Ascending aorta (tissue), 2 donors: ENCODE measurements around the gene RNF222. TPM values are rescaled to one million over a fixed set of nuclear protein-coding genes. Genes with fewer than 3 reads are reported as not detected.

Experiments used
- DNase-seq, 2 donors: peaks; one replicate each; pipeline ENCODE4 v3.0.0-alpha.2; 2019; ENCODE audit warnings: low spot score in 2 of 2
- H3K27ac ChIP-seq, 2 donors: fragments of 200-600 bp; sonication (generic); one replicate each; pipeline ENCODE4 v1.5.1; 2016 to 2017; ENCODE audit warnings: mild to moderate bottlenecking in 1 of 2
- H3K27me3 ChIP-seq: fragments of 200-600 bp; sonication (generic); one replicate; pipeline ENCODE4 v1.5.1; 2017
- H3K36me3 ChIP-seq, 2 donors: fragments of 200-600 bp; sonication (generic); one replicate each; pipeline ENCODE4 v1.5.1; 2016
- H3K4me1 ChIP-seq, 2 donors: fragments of 200-600 bp; sonication (generic); one replicate each; pipeline ENCODE4 v1.5.1; 2016 to 2017; ENCODE audit warnings: mild to moderate bottlenecking in 1 of 2
- H3K4me3 ChIP-seq, 2 donors: fragments of 200-600 bp; sonication (generic); one replicate each; pipeline ENCODE4 v1.5.1; 2016 to 2017; ENCODE audit warnings: mild to moderate bottlenecking in 1 of 2
- H3K9me3 ChIP-seq, 2 donors: fragments of 200-600 bp; sonication (generic); one replicate each; pipeline ENCODE4 v1.5.1; 2016
- CTCF ChIP-seq, 3 experiments: fragments of 200-600 bp in 2 of 3; fragments of 450-650 bp in 1 of 3; sonication (generic) in 2 of 3; IDR thresholded peaks; one replicate each; pipeline ENCODE4 v1.5.1; 2016 to 2019; ENCODE audit warnings: antibody characterized with exemption in 3 of 3, mild to moderate bottlenecking in 1 of 3, moderate library complexity in 1 of 3
- intact Hi-C: fragments of 100-400 bp; cut with DNase I; formaldehyde crosslinking; loops from one replicate; pipeline ENCODE4 v1.15.1; 2023
- total RNA-seq: library from RNA; depleted of rRNA; stranded (reverse); fragments of >200 nt; gene quantifications from one replicate; pipeline ENCODE4 v1.1.0, GENCODE V29; 2016

Gene RNF222, protein sequence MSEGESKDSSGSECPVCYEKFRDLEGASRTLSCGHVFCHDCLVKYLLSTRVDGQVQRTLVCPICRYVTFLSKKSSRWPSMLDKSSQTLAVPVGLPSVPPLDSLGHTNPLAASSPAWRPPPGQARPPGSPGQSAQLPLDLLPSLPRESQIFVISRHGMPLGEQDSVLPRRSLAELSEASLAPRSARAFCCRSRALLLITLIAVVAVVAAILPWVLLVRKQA
- not detected for total RNA-seq

- Histone ChIP-seq H3K36me3 (no peaks in the 10 kb centered on the region), H3K4me1 (no peaks in the 10 kb centered on the region), H3K27ac (no peak within 1 kb of the TSS), H3K9me3 (no peaks in the 10 kb centered on the region), H3K27me3 (no peaks in the 10 kb centered on the region), H3K4me3 (no peak within 1 kb of the TSS)
- intact Hi-C loops, result no loop called here
- no peak for TF ChIP-seq CTCF (IDR thresholded peaks at IDR 0.05)
- DNase-seq, result no peak
Observed at GRCh38 chr17:8397636-8398035, at the start of gene RNF222. TSS of gene RNF222 (minus strand) at chr17:8397827. CDS start at chr17:8393461, 4,366 bp downstream.

DNA sequence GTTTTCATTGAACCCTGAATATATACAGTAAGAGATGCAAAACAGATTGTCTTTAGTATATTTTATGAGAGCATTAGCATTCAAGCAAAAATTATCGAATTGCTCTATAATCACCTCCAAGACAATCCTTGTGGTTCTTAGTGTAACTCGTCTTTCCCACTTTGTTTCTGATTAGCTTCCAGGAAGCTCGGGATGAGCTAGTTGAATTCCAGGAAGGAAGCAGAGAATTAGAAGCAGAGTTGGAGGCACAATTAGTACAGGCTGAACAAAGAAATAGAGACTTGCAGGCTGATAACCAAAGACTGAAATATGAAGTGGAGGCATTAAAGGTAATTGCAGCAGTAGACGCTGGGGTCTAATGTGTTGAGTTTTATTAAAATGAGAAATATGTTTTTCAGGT, 47.9 kb upstream of the RNF222 start:
- intact Hi-C loops, result loop anchor here (5.0 kb wide), 1 partner anchor 33 kb away; no protein-coding TSS in a partner anchor
- peaks cover 0 to 5% of the 10 kb centered on the region in 2 donors for H3K4me1 ChIP-seq

DNA sequence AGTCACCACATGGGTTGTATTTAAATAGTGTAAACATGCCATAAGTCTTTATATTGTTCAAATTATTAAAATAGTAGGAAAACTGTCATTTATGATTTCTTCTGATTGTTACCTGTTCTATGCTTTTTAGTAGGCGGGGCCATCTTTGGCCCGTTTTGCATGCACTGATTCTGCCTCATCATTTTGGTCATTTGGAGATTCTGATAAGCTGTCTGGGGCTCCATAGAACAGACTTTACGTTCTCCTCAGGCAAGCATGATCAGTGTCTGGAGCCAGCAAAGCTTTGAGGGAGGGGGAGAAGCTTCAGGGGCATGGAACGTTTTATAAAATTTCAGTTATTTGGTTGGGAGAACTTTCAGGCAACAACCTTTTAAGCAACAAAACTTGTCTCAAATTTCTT, 46.9 kb upstream of the RNF222 start:
- no peak for TF ChIP-seq CTCF (IDR thresholded peaks at IDR 0.05)
- H3K27me3 ChIP-seq, result no peaks in the 10 kb centered on the region
- no peak overlapping the region for H3K27ac ChIP-seq
- peaks cover under 1 to 8% of the 10 kb centered on the region in 2 donors for H3K4me1 ChIP-seq
- no peak overlapping the region for H3K4me3 ChIP-seq
- intact Hi-C loops, result no loop called here
- no peaks in the 10 kb centered on the region for H3K9me3 ChIP-seq
- no peak for DNase-seq
- peaks cover 46 to 52% of the 10 kb centered on the region in 2 donors for H3K36me3 ChIP-seq

More for the DNA sequence above, 47.9 kb upstream of the RNF222 start:
- H3K4me3 ChIP-seq, result no peak overlapping the region
- TF ChIP-seq CTCF (IDR thresholded peaks at IDR 0.05), result no peak
- H3K36me3 ChIP-seq, result peaks cover 47 to 53% of the 10 kb centered on the region in 2 donors
- H3K9me3 ChIP-seq, result no peaks in the 10 kb centered on the region
- H3K27me3 ChIP-seq, result no peaks in the 10 kb centered on the region
- no peak overlapping the region for H3K27ac ChIP-seq
- DNase-seq, result no peak

- H3K27ac ChIP-seq, result no peak overlapping the region
- H3K36me3 ChIP-seq, result peaks cover 45 to 49% of the 10 kb centered on the region in 2 donors
- intact Hi-C loops, result no loop called here
- no peak for DNase-seq
- no peak for TF ChIP-seq CTCF (IDR thresholded peaks at IDR 0.05)
- peaks cover 4 to 8% of the 10 kb centered on the region in 2 donors for H3K4me1 ChIP-seq
- H3K4me3 ChIP-seq, result no peak overlapping the region
- no peaks in the 10 kb centered on the region for H3K9me3 ChIP-seq
- H3K27me3 ChIP-seq, result no peaks in the 10 kb centered on the region
Observed at GRCh38 chr17:8443756-8444155, 46.1 kb upstream of the RNF222 start.

DNA sequence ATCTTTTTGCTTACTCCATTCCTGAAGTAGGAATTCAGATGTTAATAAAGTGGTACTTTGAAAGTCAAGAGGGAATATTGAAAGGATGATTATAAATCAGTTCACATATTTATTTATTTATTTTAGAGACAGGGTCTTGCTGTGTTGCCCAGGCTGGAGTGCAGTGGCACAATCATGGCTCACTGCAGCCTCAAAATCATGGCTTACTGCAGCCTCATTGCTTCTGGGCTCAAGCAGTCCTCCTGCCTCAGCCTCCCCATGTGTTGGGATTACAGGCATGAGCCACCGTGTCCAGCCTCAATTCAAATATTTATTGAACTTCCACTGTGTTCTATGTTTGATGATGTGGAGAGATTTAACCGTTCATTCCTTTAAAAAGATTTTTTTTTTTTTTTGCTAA, 44.7 kb upstream of the RNF222 start:
- intact Hi-C loops, result no loop called here

More for the DNA sequence above, 44.7 kb upstream of the RNF222 start:
- H3K4me1 ChIP-seq, result peaks cover 8 to 18% of the 10 kb centered on the region in 2 donors
- TF ChIP-seq CTCF (IDR thresholded peaks at IDR 0.05), result no peak
- peaks cover 40 to 41% of the 10 kb centered on the region in 2 donors for H3K36me3 ChIP-seq
- H3K27ac ChIP-seq, result no peak overlapping the region
- no peak for DNase-seq
- H3K27me3 ChIP-seq, result no peaks in the 10 kb centered on the region
- H3K9me3 ChIP-seq, result no peaks in the 10 kb centered on the region
- no peak overlapping the region for H3K4me3 ChIP-seq
